ENCODE results near the gene CLIC6. TPM values are rescaled to one million over a fixed set of nuclear protein-coding genes. Genes with fewer than 3 reads are reported as not detected.

Gene CLIC6
- total and polyA plus RNA-seq, 9 of the 15 experiments (the other 6 are each of a cell fraction or from before 2014, with no cell fraction given), result not detected

GRCh38 chr21:34740198-34740597 lies 71.4 kb downstream of the CLIC6 start (continued):
- TF ChIP-seq ZNF318 (IDR thresholded peaks at IDR 0.05; ENCODE audit: borderline replicate concordance in 1 of 2, low read depth in 1 of 2), result no peak

- H3K9me3 ChIP-seq (replicated peaks; ENCODE audit: control insufficient read depth, insufficient read depth, low read depth, low read length), result no peaks in the 10 kb centered on the region
- ATAC-seq (no peak), DNase-seq (ENCODE audit: extremely low read depth in 1 of 4, low spot score in 3 of 4) (no peak), FAIRE-seq (no peak)
- WGBS (ENCODE audit: insufficient coverage, low coverage, missing lambda C conversion rate), result under 1% methylated on average over 9 of the region's 9 CpGs
- no peak overlapping the region for H3K4me3 ChIP-seq
- in situ Hi-C loops (cut with MboI) (loop anchor here (10.0 kb wide), 2 partner anchors 662 to 1102 kb away; no protein-coding TSS in a partner anchor), intact Hi-C loops (cut with micrococcal nuclease) (loop anchor here (10.0 kb wide), 1 partner anchor 462 kb away; no protein-coding TSS in a partner anchor)
- H3K9me1 ChIP-seq (ENCODE audit: control insufficient read depth, insufficient read depth, low read length), result no peaks in the 10 kb centered on the region
- H3K79me2 ChIP-seq (ENCODE audit: control insufficient read depth, insufficient read depth, low read length), result no peaks in the 10 kb centered on the region
- BruUV-seq (replicated peaks), result no TSS peak
- no peak overlapping the region for H3K9ac ChIP-seq (ENCODE audit: insufficient read depth in 1 of 2, low read depth in 2 of 2, low read length in 2 of 2)
- no peak overlapping the region for H3K4me2 ChIP-seq (ENCODE audit: insufficient read depth, low read length)
- H3K27ac ChIP-seq (ENCODE audit: extremely low read depth, low read depth, low read length), result no peak overlapping the region
- ChIA-PET CTCF (ENCODE audit: low intra/inter-chr PET ratio) (interaction anchor here (0.6 kb wide), 1 partner anchor 1291 kb away, joined by 3 read pairs; no protein-coding TSS in a partner anchor), POLR2A (no interaction called here)
- no peaks in the 10 kb centered on the region for H3K36me3 ChIP-seq (ENCODE audit: control insufficient read depth, insufficient read depth, low read length)
- peaks cover 11 to 46% of the 10 kb centered on the region in 2 experiments for H3K27me3 ChIP-seq (ENCODE audit: control insufficient read depth in 2 of 2, insufficient read depth in 2 of 2, low read length in 2 of 2)
- peaks cover 4% of the 10 kb centered on the region in 2 experiments; a peak in 3 of 5 replicates for H3K4me1 ChIP-seq (replicated peaks in 1 of 2; ENCODE audit: control insufficient read depth in 2 of 2, insufficient read depth in 2 of 2, low read length in 2 of 2)
- H2AFZ ChIP-seq (ENCODE audit: low read depth, low read length), result no peak overlapping the region
- no peaks in the 10 kb centered on the region for H4K20me1 ChIP-seq (replicated peaks; ENCODE audit: control insufficient read depth, insufficient read depth, low read length)
- TF ChIP-seq NR2F6 (CRISPR knock-in tag; IDR thresholded peaks at IDR 0.05) (no peak), ZNF766 (CRISPR knock-in tag; conservative IDR thresholded peaks at IDR 0.05) (no peak), ZC3H8 (IDR thresholded peaks at IDR 0.05) (no peak), ZBTB12 (CRISPR knock-in tag; IDR thresholded peaks at IDR 0.05) (no peak), RBM15 (IDR thresholded peaks at IDR 0.05; ENCODE audit: insufficient read depth, low read length) (no peak), GTF2E2 (tag; IDR thresholded peaks at IDR 0.05) (no peak)
- TF ChIP-seq, protein P1, sequence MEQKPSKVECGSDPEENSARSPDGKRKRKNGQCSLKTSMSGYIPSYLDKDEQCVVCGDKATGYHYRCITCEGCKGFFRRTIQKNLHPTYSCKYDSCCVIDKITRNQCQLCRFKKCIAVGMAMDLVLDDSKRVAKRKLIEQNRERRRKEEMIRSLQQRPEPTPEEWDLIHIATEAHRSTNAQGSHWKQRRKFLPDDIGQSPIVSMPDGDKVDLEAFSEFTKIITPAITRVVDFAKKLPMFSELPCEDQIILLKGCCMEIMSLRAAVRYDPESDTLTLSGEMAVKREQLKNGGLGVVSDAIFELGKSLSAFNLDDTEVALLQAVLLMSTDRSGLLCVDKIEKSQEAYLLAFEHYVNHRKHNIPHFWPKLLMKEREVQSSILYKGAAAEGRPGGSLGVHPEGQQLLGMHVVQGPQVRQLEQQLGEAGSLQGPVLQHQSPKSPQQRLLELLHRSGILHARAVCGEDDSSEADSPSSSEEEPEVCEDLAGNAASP (IDR thresholded peaks at IDR 0.05), result no peak
- TF ChIP-seq, protein P2, sequence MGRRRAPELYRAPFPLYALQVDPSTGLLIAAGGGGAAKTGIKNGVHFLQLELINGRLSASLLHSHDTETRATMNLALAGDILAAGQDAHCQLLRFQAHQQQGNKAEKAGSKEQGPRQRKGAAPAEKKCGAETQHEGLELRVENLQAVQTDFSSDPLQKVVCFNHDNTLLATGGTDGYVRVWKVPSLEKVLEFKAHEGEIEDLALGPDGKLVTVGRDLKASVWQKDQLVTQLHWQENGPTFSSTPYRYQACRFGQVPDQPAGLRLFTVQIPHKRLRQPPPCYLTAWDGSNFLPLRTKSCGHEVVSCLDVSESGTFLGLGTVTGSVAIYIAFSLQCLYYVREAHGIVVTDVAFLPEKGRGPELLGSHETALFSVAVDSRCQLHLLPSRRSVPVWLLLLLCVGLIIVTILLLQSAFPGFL (CRISPR knock-in tag; IDR thresholded peaks at IDR 0.05), result no peak
These were observed 74.5 kb downstream of the CLIC6 start for GRCh38 chr21:34743285-34743684.
